ENCODE measurements around the gene SYNRG. TPM values are rescaled to one million over a fixed set of nuclear protein-coding genes. Genes with fewer than 3 reads are reported as not detected.

SYNRG gene
- polyA plus RNA-seq, 2 of the 4 experiments (the other 2 are of a cell fraction) = 13.1 to 17.4 TPM

DNA sequence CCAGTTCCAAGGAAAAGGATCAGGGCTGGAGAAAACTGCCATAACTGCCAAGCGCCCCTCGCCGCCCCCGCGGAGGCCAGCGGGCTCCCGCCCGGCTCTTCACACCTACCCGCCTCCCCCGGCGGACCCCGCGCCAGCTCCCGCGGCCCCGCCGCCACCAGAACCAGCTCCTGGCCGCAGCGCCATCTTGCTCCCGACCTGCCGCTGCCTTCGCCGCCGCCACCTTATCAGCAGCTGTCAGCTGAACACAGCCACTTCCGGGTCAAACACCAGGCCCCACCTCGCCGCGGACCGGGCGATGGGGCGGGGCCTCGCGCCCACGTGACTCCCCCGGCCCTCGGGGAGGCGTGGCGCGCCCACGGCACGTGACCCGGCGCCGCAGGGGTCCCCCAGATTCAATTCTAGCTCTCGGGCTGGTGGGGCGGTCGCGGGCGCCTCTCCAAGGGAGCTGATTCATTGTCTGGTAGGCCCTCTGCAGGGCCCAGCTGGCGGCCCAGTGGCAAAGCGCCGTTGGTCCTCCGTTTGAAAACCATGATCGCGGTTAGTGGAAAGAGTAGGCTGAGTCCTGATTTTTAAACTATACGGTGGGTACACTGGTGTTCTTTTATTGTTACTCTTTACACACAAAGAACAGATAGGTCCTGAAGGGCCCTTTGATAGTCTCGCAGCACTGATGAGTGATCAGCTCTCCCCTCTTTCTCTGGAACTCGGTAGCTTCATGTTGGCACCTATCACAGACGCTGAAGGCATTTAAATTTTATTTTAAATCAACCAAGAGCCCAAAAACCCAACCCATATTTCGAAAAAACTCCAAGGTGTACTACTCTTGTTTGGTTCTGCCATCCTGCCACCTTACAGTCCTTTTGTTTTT is at the start of gene SYNRG (continued):
- no peak for TF ChIP-seq RFX5 (IDR thresholded peaks at IDR 0.05)
- no peak for TF ChIP-seq EHMT2 (IDR thresholded peaks at IDR 0.05; ENCODE audit: low read depth)
- TF ChIP-seq ZNF302 (CRISPR knock-in tag; IDR thresholded peaks at IDR 0.05) = no peak
- peak; percentile 72 for TF ChIP-seq PHF8 (IDR thresholded peaks at IDR 0.05; ENCODE audit: borderline replicate concordance, low read depth)
- no peak for TF ChIP-seq KDM1A (IDR thresholded peaks at IDR 0.05; ENCODE audit: low read depth)
- TF ChIP-seq POLR2A (IDR thresholded peaks at IDR 0.05; ENCODE audit: low read length) = peak; percentile 90
- TF ChIP-seq HEYL (CRISPR knock-in tag; IDR thresholded peaks at IDR 0.05) = no peak
- TF ChIP-seq ZSCAN20 (CRISPR knock-in tag; IDR thresholded peaks at IDR 0.05) = no peak
- TF ChIP-seq, protein P1, sequence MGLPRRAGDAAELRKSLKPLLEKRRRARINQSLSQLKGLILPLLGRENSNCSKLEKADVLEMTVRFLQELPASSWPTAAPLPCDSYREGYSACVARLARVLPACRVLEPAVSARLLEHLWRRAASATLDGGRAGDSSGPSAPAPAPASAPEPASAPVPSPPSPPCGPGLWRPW (IDR thresholded peaks at IDR 0.05) = no peak
- TF ChIP-seq CHD2 (IDR thresholded peaks at IDR 0.05; ENCODE audit: low read length, partially characterized antibody) = no peak
- TF ChIP-seq, protein P2, sequence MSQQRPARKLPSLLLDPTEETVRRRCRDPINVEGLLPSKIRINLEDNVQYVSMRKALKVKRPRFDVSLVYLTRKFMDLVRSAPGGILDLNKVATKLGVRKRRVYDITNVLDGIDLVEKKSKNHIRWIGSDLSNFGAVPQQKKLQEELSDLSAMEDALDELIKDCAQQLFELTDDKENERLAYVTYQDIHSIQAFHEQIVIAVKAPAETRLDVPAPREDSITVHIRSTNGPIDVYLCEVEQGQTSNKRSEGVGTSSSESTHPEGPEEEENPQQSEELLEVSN (IDR thresholded peaks at IDR 0.05; ENCODE audit: borderline replicate concordance, low read depth) = 0 out of 2 replicates have a peak, but pooled peaks have one; percentile 48
- TF ChIP-seq SMC3 (IDR thresholded peaks at IDR 0.05) = peak; percentile 29; the same call in 2 of the 3 replicates
- TF ChIP-seq, protein P3, sequence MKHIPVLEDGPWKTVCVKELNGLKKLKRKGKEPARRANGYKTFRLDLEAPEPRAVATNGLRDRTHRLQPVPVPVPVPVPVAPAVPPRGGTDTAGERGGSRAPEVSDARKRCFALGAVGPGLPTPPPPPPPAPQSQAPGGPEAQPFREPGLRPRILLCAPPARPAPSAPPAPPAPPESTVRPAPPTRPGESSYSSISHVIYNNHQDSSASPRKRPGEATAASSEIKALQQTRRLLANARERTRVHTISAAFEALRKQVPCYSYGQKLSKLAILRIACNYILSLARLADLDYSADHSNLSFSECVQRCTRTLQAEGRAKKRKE (CRISPR knock-in tag; IDR thresholded peaks at IDR 0.05; ENCODE audit: low read depth) = peak; percentile 27; the same call in 1 of the 2 replicates
- TF ChIP-seq, protein P4, sequence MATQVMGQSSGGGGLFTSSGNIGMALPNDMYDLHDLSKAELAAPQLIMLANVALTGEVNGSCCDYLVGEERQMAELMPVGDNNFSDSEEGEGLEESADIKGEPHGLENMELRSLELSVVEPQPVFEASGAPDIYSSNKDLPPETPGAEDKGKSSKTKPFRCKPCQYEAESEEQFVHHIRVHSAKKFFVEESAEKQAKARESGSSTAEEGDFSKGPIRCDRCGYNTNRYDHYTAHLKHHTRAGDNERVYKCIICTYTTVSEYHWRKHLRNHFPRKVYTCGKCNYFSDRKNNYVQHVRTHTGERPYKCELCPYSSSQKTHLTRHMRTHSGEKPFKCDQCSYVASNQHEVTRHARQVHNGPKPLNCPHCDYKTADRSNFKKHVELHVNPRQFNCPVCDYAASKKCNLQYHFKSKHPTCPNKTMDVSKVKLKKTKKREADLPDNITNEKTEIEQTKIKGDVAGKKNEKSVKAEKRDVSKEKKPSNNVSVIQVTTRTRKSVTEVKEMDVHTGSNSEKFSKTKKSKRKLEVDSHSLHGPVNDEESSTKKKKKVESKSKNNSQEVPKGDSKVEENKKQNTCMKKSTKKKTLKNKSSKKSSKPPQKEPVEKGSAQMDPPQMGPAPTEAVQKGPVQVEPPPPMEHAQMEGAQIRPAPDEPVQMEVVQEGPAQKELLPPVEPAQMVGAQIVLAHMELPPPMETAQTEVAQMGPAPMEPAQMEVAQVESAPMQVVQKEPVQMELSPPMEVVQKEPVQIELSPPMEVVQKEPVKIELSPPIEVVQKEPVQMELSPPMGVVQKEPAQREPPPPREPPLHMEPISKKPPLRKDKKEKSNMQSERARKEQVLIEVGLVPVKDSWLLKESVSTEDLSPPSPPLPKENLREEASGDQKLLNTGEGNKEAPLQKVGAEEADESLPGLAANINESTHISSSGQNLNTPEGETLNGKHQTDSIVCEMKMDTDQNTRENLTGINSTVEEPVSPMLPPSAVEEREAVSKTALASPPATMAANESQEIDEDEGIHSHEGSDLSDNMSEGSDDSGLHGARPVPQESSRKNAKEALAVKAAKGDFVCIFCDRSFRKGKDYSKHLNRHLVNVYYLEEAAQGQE (IDR thresholded peaks at IDR 0.05) = 0 out of 2 replicates have a peak, but pooled peaks have one; percentile 13
- TF ChIP-seq EHF (CRISPR knock-in tag; IDR thresholded peaks at IDR 0.05) = peak; percentile 90
- no peak for TF ChIP-seq CEBPB (IDR thresholded peaks at IDR 0.05)
- TF ChIP-seq RCOR1 (IDR thresholded peaks at IDR 0.05; ENCODE audit: low read depth, low read length) = no peak
- TF ChIP-seq FOSL2 (IDR thresholded peaks at IDR 0.05) = 0 out of 2 replicates have a peak, but pooled peaks have one; percentile 38
- peak; percentile 84 for TF ChIP-seq FOSL2 (CRISPR knock-in tag; IDR thresholded peaks at IDR 0.05)
- TF ChIP-seq FOSB (CRISPR knock-in tag; IDR thresholded peaks at IDR 0.05) = peak; percentile 68; the same call in 1 of the 2 replicates
- no peak for TF ChIP-seq RNF2 (IDR thresholded peaks at IDR 0.05; ENCODE audit: borderline replicate concordance, low read depth)
- TF ChIP-seq, protein P5, sequence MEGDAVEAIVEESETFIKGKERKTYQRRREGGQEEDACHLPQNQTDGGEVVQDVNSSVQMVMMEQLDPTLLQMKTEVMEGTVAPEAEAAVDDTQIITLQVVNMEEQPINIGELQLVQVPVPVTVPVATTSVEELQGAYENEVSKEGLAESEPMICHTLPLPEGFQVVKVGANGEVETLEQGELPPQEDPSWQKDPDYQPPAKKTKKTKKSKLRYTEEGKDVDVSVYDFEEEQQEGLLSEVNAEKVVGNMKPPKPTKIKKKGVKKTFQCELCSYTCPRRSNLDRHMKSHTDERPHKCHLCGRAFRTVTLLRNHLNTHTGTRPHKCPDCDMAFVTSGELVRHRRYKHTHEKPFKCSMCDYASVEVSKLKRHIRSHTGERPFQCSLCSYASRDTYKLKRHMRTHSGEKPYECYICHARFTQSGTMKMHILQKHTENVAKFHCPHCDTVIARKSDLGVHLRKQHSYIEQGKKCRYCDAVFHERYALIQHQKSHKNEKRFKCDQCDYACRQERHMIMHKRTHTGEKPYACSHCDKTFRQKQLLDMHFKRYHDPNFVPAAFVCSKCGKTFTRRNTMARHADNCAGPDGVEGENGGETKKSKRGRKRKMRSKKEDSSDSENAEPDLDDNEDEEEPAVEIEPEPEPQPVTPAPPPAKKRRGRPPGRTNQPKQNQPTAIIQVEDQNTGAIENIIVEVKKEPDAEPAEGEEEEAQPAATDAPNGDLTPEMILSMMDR (IDR thresholded peaks at IDR 0.05) = peak; percentile 33; the same call in 1 of the 3 replicates
- TF ChIP-seq SREBF2 (IDR thresholded peaks at IDR 0.05) = no peak

All from A549 (cell line).